Neuron (in vitro differentiated cells): ENCODE results near the gene SLC12A1.

Source experiments
- H2AFZ ChIP-seq: one replicate; pipeline ENCODE4 v1.6.1; 2013; ENCODE audit warnings: low read depth, mild to moderate bottlenecking, inconsistent platforms, low read length, moderate library complexity
- H3K27me3 ChIP-seq: one replicate; pipeline ENCODE4 v1.6.1; 2013; ENCODE audit warnings: low read length; ENCODE audit not compliant: insufficient read depth
- H3K36me3 ChIP-seq: one replicate; pipeline ENCODE4 v1.6.1; 2013; ENCODE audit warnings: low read length; ENCODE audit not compliant: insufficient read depth
- H3K4me1 ChIP-seq: one replicate; pipeline ENCODE4 v1.6.1; 2013; ENCODE audit warnings: low read length; ENCODE audit not compliant: insufficient read depth
- H3K4me3 ChIP-seq: 2 replicates; pipeline ENCODE4 v1.5.1; 2013; ENCODE audit warnings: mild to moderate bottlenecking, low read length, moderate library complexity
- H3K9me3 ChIP-seq: one replicate; pipeline ENCODE4 v1.6.1; 2013; ENCODE audit warnings: low read length

Gene SLC12A1

GRCh38 chr15:48253172-48253571 is 47.1 kb downstream of the SLC12A1 start:
- no peak overlapping the region for H2AFZ ChIP-seq
- no peaks in the 10 kb centered on the region for H3K27me3 ChIP-seq
- no peaks in the 10 kb centered on the region for H3K4me1 ChIP-seq
- no peaks in the 10 kb centered on the region for H3K9me3 ChIP-seq
- H3K36me3 ChIP-seq: no peaks in the 10 kb centered on the region
- H3K4me3 ChIP-seq: no peak overlapping the region

- Histone ChIP-seq H2AFZ (no peak overlapping the region), H3K9me3 (no peaks in the 10 kb centered on the region), H3K4me1 (peaks cover 8% of the 10 kb centered on the region), H3K36me3 (no peaks in the 10 kb centered on the region), H3K4me3 (no peak overlapping the region), H3K27me3 (no peaks in the 10 kb centered on the region)
Measured at GRCh38 chr15:48265135-48265534, 59.0 kb downstream of the SLC12A1 start.

- no peaks in the 10 kb centered on the region for H3K36me3 ChIP-seq
- H3K4me1 ChIP-seq: peaks cover 8% of the 10 kb centered on the region
- H2AFZ ChIP-seq: no peak overlapping the region
- no peaks in the 10 kb centered on the region for H3K27me3 ChIP-seq
- H3K4me3 ChIP-seq: no peak overlapping the region
- no peaks in the 10 kb centered on the region for H3K9me3 ChIP-seq
Measured at GRCh38 chr15:48266024-48266689, 60.1 kb downstream of the SLC12A1 start.

- H3K4me1 ChIP-seq: peaks cover 8% of the 10 kb centered on the region
- no peaks in the 10 kb centered on the region for H3K9me3 ChIP-seq
- H3K36me3 ChIP-seq: no peaks in the 10 kb centered on the region
- H3K4me3 ChIP-seq: no peak overlapping the region
- no peak overlapping the region for H2AFZ ChIP-seq
- H3K27me3 ChIP-seq: no peaks in the 10 kb centered on the region
Measured at GRCh38 chr15:48267766-48268165, 61.7 kb downstream of the SLC12A1 start.

- no peak overlapping the region for H3K4me3 ChIP-seq
- H3K9me3 ChIP-seq: no peaks in the 10 kb centered on the region
- no peaks in the 10 kb centered on the region for H3K36me3 ChIP-seq
- H3K4me1 ChIP-seq: peaks cover 1% of the 10 kb centered on the region
- H3K27me3 ChIP-seq: no peaks in the 10 kb centered on the region
- H2AFZ ChIP-seq: no peak overlapping the region
Measured at GRCh38 chr15:48273049-48273448, 66.9 kb downstream of the SLC12A1 start.

GRCh38 chr15:48278666-48279065 is 72.6 kb downstream of the SLC12A1 start:
- no peak overlapping the region for H2AFZ ChIP-seq
- H3K27me3 ChIP-seq: no peaks in the 10 kb centered on the region
- peaks cover 9% of the 10 kb centered on the region for H3K4me1 ChIP-seq
- no peaks in the 10 kb centered on the region for H3K36me3 ChIP-seq
- H3K9me3 ChIP-seq: no peaks in the 10 kb centered on the region
- no peak overlapping the region for H3K4me3 ChIP-seq

- no peak overlapping the region for H2AFZ ChIP-seq
- H3K4me3 ChIP-seq: no peak overlapping the region
- peaks cover 9% of the 10 kb centered on the region for H3K4me1 ChIP-seq
- no peaks in the 10 kb centered on the region for H3K27me3 ChIP-seq
- no peaks in the 10 kb centered on the region for H3K9me3 ChIP-seq
- no peaks in the 10 kb centered on the region for H3K36me3 ChIP-seq
Measured at GRCh38 chr15:48279608-48280007, 73.5 kb downstream of the SLC12A1 start.

- Histone ChIP-seq H3K36me3 (no peaks in the 10 kb centered on the region), H3K4me1 (peaks cover 9% of the 10 kb centered on the region), H3K9me3 (no peaks in the 10 kb centered on the region), H2AFZ (peak overlapping the region; percentile 34), H3K27me3 (no peaks in the 10 kb centered on the region), H3K4me3 (no peak overlapping the region)
Measured at GRCh38 chr15:48281674-48282073, 75.6 kb downstream of the SLC12A1 start.

- Histone ChIP-seq H3K4me1 (peaks cover 9% of the 10 kb centered on the region), H3K4me3 (no peak overlapping the region), H3K27me3 (no peaks in the 10 kb centered on the region), H2AFZ (peak overlapping the region; percentile 34), H3K36me3 (no peaks in the 10 kb centered on the region), H3K9me3 (no peaks in the 10 kb centered on the region)
Measured at GRCh38 chr15:48282216-48282615, 76.1 kb downstream of the SLC12A1 start.

GRCh38 chr15:48283396-48284145 is 77.5 kb downstream of the SLC12A1 start:
- Histone ChIP-seq H2AFZ (no peak overlapping the region), H3K36me3 (no peaks in the 10 kb centered on the region), H3K4me3 (no peak overlapping the region), H3K27me3 (no peaks in the 10 kb centered on the region), H3K9me3 (no peaks in the 10 kb centered on the region), H3K4me1 (peaks cover 9% of the 10 kb centered on the region)

GRCh38 chr15:48285329-48286214 is 79.5 kb downstream of the SLC12A1 start:
- no peaks in the 10 kb centered on the region for H3K27me3 ChIP-seq
- H3K9me3 ChIP-seq: no peaks in the 10 kb centered on the region
- no peak overlapping the region for H3K4me3 ChIP-seq
- H2AFZ ChIP-seq: peak overlapping the region; percentile 71
- no peaks in the 10 kb centered on the region for H3K36me3 ChIP-seq
- H3K4me1 ChIP-seq: peaks cover 9% of the 10 kb centered on the region

- no peaks in the 10 kb centered on the region for H3K9me3 ChIP-seq
- H3K27me3 ChIP-seq: no peaks in the 10 kb centered on the region
Measured at GRCh38 chr15:48289628-48290027, 83.5 kb downstream of the SLC12A1 start.

GRCh38 chr15:48292458-48292857 is 86.4 kb downstream of the SLC12A1 start:
- H3K4me3 ChIP-seq: no peak overlapping the region
- H3K4me1 ChIP-seq: peaks cover 9% of the 10 kb centered on the region
- H3K9me3 ChIP-seq: no peaks in the 10 kb centered on the region
- no peak overlapping the region for H2AFZ ChIP-seq
- no peaks in the 10 kb centered on the region for H3K36me3 ChIP-seq
- H3K27me3 ChIP-seq: no peaks in the 10 kb centered on the region

More at GRCh38 chr15:48289628-48290027, 83.5 kb downstream of the SLC12A1 start:
- no peak overlapping the region for H2AFZ ChIP-seq
- no peaks in the 10 kb centered on the region for H3K36me3 ChIP-seq
- H3K4me1 ChIP-seq: peaks cover 9% of the 10 kb centered on the region
- H3K4me3 ChIP-seq: no peak overlapping the region
